Measurements from ENCODE around the gene LAMP1. TPM values are rescaled to one million over a fixed set of nuclear protein-coding genes. Genes with fewer than 3 reads are reported as not detected.

Gene LAMP1
- total RNA-seq, 6 experiments from 2014 or later: 215 to 255 (median 247) TPM

- Mint-ChIP-seq H3K27ac (no peak overlapping the region), H3K4me1 (ENCODE audit: low read depth) (no peaks in the 10 kb centered on the region), H3K27me3 (ENCODE audit: insufficient read depth) (peaks cover 4% of the 10 kb centered on the region; the same call in 1 of the 2 replicates), H3K9me3 (no peaks in the 10 kb centered on the region), H3K4me3 (no peak overlapping the region), H3K36me3 (ENCODE audit: low read depth) (peaks cover 34% of the 10 kb centered on the region)
- TF ChIP-seq CTCF (IDR thresholded peaks at IDR 0.05): no peak
- DNase-seq: no peak
These were observed 29.2 kb upstream of the LAMP1 start for GRCh38 chr13:113267642-113268405.

- H3K4me3 Mint-ChIP-seq: no peak overlapping the region
These were observed 25.0 kb upstream of the LAMP1 start for GRCh38 chr13:113272031-113272430.

DNA sequence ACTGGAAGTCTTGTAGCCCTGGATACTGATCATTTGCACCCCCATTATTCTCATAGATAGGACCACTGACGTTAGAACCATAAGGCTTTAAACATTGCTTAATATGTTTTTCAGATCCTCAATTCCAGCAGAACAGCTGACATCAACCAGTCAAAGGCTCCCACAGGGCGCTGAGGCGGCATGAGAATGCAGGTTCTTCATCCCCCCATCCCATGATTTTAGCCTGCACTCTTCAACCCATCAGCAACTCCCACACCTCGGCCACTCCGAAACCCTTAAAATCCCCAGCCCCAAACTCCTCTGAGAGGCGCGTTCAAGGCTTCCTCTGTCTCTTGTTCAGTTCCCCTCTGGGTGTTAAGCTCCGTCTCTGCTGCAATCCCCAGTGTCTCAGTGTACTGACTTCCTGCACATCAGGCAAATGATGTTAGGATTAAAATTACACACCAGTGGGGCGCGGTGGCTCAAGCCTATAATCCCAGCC is 24.3 kb upstream of the LAMP1 start:
- DNase-seq: no peak
- Mint-ChIP-seq H3K9me3 (no peaks in the 10 kb centered on the region), H3K27ac (no peak overlapping the region), H3K4me1 (ENCODE audit: low read depth) (peaks cover 26% of the 10 kb centered on the region), H3K36me3 (ENCODE audit: low read depth) (peaks cover 16% of the 10 kb centered on the region), H3K27me3 (ENCODE audit: insufficient read depth) (no peaks in the 10 kb centered on the region; the same call in 1 of the 2 replicates), H3K4me3 (no peak overlapping the region)
- no peak for TF ChIP-seq CTCF (IDR thresholded peaks at IDR 0.05)

More at GRCh38 chr13:113272031-113272430, 25.0 kb upstream of the LAMP1 start:
- Mint-ChIP-seq H3K4me1 (ENCODE audit: low read depth) (peaks cover 26% of the 10 kb centered on the region), H3K27me3 (ENCODE audit: insufficient read depth) (peaks cover 4% of the 10 kb centered on the region), H3K27ac (no peak overlapping the region), H3K36me3 (ENCODE audit: low read depth) (peaks cover 23% of the 10 kb centered on the region), H3K9me3 (no peaks in the 10 kb centered on the region)
- DNase-seq: no peak
- TF ChIP-seq CTCF (IDR thresholded peaks at IDR 0.05): no peak

DNA sequence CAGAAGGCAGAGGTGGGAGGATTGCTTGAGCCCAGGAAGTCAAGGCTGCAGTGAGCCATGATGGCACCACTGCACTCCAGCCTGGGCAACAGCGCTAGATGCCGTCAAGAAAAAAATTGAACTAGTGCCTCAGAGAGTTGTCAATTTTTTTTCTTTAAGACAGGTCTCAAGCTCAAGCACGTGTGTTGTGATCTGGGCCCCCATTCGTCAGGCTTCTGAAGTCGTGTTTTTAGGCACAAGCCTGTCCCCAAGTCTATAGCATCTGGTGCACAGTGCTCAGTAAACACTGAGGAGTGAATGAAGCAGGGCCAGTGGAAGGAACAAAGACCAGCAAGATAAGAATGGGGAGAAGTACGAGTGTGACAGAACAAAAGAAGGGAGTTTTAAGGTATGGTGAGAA is 23.7 kb upstream of the LAMP1 start:
- no peak overlapping the region for H3K4me3 Mint-ChIP-seq
- no peak for TF ChIP-seq CTCF (IDR thresholded peaks at IDR 0.05)
- peak overlapping the region; percentile 38; the same call in 1 of the 2 replicates for H3K27ac Mint-ChIP-seq
- H3K36me3 Mint-ChIP-seq (ENCODE audit: low read depth): peaks cover 12% of the 10 kb centered on the region
- no peak for DNase-seq
- H3K9me3 Mint-ChIP-seq: no peaks in the 10 kb centered on the region
- no peaks in the 10 kb centered on the region; the same call in 1 of the 2 replicates for H3K27me3 Mint-ChIP-seq (ENCODE audit: insufficient read depth)
- H3K4me1 Mint-ChIP-seq (ENCODE audit: low read depth): peaks cover 26% of the 10 kb centered on the region

GRCh38 chr13:113273851-113274590 is 23.0 kb upstream of the LAMP1 start:
- H3K27ac Mint-ChIP-seq: peak overlapping the region; percentile 73; the same call in 1 of the 2 replicates
- no peaks in the 10 kb centered on the region; the same call in 1 of the 2 replicates for H3K27me3 Mint-ChIP-seq (ENCODE audit: insufficient read depth)

More at GRCh38 chr13:113273851-113274590, 23.0 kb upstream of the LAMP1 start:
- peaks cover 26% of the 10 kb centered on the region for H3K4me1 Mint-ChIP-seq (ENCODE audit: low read depth)
- peak; percentile 65 for DNase-seq
- H3K9me3 Mint-ChIP-seq: no peaks in the 10 kb centered on the region
- no peak overlapping the region; the same call in 1 of the 2 replicates for H3K4me3 Mint-ChIP-seq
- peaks cover 17% of the 10 kb centered on the region for H3K36me3 Mint-ChIP-seq (ENCODE audit: low read depth)
- TF ChIP-seq CTCF (IDR thresholded peaks at IDR 0.05): no peak

All from HFFc6 (cell line).